ENCODE results near the gene CLK4.

GRCh38 chr5:178576591-178577351 is 50.1 kb downstream of the CLK4 start:
- TF ChIP-seq, protein P1, sequence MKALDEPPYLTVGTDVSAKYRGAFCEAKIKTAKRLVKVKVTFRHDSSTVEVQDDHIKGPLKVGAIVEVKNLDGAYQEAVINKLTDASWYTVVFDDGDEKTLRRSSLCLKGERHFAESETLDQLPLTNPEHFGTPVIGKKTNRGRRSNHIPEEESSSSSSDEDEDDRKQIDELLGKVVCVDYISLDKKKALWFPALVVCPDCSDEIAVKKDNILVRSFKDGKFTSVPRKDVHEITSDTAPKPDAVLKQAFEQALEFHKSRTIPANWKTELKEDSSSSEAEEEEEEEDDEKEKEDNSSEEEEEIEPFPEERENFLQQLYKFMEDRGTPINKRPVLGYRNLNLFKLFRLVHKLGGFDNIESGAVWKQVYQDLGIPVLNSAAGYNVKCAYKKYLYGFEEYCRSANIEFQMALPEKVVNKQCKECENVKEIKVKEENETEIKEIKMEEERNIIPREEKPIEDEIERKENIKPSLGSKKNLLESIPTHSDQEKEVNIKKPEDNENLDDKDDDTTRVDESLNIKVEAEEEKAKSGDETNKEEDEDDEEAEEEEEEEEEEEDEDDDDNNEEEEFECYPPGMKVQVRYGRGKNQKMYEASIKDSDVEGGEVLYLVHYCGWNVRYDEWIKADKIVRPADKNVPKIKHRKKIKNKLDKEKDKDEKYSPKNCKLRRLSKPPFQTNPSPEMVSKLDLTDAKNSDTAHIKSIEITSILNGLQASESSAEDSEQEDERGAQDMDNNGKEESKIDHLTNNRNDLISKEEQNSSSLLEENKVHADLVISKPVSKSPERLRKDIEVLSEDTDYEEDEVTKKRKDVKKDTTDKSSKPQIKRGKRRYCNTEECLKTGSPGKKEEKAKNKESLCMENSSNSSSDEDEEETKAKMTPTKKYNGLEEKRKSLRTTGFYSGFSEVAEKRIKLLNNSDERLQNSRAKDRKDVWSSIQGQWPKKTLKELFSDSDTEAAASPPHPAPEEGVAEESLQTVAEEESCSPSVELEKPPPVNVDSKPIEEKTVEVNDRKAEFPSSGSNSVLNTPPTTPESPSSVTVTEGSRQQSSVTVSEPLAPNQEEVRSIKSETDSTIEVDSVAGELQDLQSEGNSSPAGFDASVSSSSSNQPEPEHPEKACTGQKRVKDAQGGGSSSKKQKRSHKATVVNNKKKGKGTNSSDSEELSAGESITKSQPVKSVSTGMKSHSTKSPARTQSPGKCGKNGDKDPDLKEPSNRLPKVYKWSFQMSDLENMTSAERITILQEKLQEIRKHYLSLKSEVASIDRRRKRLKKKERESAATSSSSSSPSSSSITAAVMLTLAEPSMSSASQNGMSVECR (CRISPR knock-in tag; IDR thresholded peaks at IDR 0.05; ENCODE audit: borderline replicate concordance), result 0 out of 2 replicates have a peak, but pooled peaks have one; percentile 40
- TF ChIP-seq, protein P2, sequence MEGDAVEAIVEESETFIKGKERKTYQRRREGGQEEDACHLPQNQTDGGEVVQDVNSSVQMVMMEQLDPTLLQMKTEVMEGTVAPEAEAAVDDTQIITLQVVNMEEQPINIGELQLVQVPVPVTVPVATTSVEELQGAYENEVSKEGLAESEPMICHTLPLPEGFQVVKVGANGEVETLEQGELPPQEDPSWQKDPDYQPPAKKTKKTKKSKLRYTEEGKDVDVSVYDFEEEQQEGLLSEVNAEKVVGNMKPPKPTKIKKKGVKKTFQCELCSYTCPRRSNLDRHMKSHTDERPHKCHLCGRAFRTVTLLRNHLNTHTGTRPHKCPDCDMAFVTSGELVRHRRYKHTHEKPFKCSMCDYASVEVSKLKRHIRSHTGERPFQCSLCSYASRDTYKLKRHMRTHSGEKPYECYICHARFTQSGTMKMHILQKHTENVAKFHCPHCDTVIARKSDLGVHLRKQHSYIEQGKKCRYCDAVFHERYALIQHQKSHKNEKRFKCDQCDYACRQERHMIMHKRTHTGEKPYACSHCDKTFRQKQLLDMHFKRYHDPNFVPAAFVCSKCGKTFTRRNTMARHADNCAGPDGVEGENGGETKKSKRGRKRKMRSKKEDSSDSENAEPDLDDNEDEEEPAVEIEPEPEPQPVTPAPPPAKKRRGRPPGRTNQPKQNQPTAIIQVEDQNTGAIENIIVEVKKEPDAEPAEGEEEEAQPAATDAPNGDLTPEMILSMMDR (IDR thresholded peaks at IDR 0.05), result no peak
- TF ChIP-seq ZNF317 (CRISPR knock-in tag; IDR thresholded peaks at IDR 0.05; ENCODE audit: borderline replicate concordance, low read depth) (no peak), MLX (CRISPR knock-in tag; IDR thresholded peaks at IDR 0.05) (no peak), TEAD4 (CRISPR knock-in tag; IDR thresholded peaks at IDR 0.05) (no peak), IRF2 (CRISPR knock-in tag; IDR thresholded peaks at IDR 0.05; ENCODE audit: borderline replicate concordance, low read depth) (no peak), ATF6 (CRISPR knock-in tag; IDR thresholded peaks at IDR 0.05) (no peak), AR (CRISPR knock-in tag; IDR thresholded peaks at IDR 0.05) (no peak), CREB1 (CRISPR knock-in tag; IDR thresholded peaks at IDR 0.05) (no peak), OVOL2 (CRISPR knock-in tag; IDR thresholded peaks at IDR 0.05; ENCODE audit: borderline replicate concordance) (no peak), RELA (CRISPR knock-in tag; IDR thresholded peaks at IDR 0.05; ENCODE audit: borderline replicate concordance) (no peak), ETV6 (CRISPR knock-in tag; IDR thresholded peaks at IDR 0.05) (no peak), ZNF512 (CRISPR knock-in tag; IDR thresholded peaks at IDR 0.05; ENCODE audit: borderline replicate concordance) (no peak)
- TF ChIP-seq, protein P3, sequence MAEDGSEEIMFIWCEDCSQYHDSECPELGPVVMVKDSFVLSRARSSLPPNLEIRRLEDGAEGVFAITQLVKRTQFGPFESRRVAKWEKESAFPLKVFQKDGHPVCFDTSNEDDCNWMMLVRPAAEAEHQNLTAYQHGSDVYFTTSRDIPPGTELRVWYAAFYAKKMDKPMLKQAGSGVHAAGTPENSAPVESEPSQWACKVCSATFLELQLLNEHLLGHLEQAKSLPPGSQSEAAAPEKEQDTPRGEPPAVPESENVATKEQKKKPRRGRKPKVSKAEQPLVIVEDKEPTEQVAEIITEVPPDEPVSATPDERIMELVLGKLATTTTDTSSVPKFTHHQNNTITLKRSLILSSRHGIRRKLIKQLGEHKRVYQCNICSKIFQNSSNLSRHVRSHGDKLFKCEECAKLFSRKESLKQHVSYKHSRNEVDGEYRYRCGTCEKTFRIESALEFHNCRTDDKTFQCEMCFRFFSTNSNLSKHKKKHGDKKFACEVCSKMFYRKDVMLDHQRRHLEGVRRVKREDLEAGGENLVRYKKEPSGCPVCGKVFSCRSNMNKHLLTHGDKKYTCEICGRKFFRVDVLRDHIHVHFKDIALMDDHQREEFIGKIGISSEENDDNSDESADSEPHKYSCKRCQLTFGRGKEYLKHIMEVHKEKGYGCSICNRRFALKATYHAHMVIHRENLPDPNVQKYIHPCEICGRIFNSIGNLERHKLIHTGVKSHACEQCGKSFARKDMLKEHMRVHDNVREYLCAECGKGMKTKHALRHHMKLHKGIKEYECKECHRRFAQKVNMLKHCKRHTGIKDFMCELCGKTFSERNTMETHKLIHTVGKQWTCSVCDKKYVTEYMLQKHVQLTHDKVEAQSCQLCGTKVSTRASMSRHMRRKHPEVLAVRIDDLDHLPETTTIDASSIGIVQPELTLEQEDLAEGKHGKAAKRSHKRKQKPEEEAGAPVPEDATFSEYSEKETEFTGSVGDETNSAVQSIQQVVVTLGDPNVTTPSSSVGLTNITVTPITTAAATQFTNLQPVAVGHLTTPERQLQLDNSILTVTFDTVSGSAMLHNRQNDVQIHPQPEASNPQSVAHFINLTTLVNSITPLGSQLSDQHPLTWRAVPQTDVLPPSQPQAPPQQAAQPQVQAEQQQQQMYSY (CRISPR knock-in tag; IDR thresholded peaks at IDR 0.05), result no peak

Measured in WTC11 (cell line).